Erythroblast (primary cell): ENCODE data around the gene CYP4A22.
"Not testable (repeated sequence)": the region's sequence is repeated elsewhere in the genome, so short reads cannot be mapped to it uniquely, and the experiment has no call there.

Experiments used
- DNase-seq, 2 experiments: peaks; one replicate each; lab custom pipeline; 2025; lab: John Stamatoyannopoulos, UW
- GATA1 ChIP-seq: IDR thresholded peaks from 2 replicates; pipeline ENCODE4 v1.6.1; 2011; ENCODE audit warnings: low read depth, mild to moderate bottlenecking, control low read depth, low read length, moderate library complexity
- POLR2A ChIP-seq: IDR thresholded peaks from 2 replicates; pipeline ENCODE4 v1.6.1; 2011; ENCODE audit warnings: mild to moderate bottlenecking, low read length

CYP4A22 gene

GRCh38 chr1:47137925-47138615 lies 829 bp downstream of the CYP4A22 start:
- TF ChIP-seq GATA1: no peak
- TF ChIP-seq POLR2A: no peak
- DNase-seq: no peak

- DNase-seq: not testable (repeated sequence)
Observed at GRCh38 chr1:47140358-47140757, 3.1 kb downstream of the CYP4A22 start.

GRCh38 chr1:47143654-47144053 lies 6.4 kb downstream of the CYP4A22 start:
- DNase-seq: not testable (repeated sequence)

GRCh38 chr1:47146495-47146894 lies 9.3 kb downstream of the CYP4A22 start:
- not testable (repeated sequence) for DNase-seq

- no peak for DNase-seq
- no peak for TF ChIP-seq POLR2A
- no peak for TF ChIP-seq GATA1
Observed at GRCh38 chr1:47147047-47147785, 10.0 kb downstream of the CYP4A22 start.

GRCh38 chr1:47149162-47149561 lies 11.9 kb downstream of the CYP4A22 start:
- DNase-seq: not testable (repeated sequence)

GRCh38 chr1:47156457-47156856 lies 19.2 kb downstream of the CYP4A22 start:
- DNase-seq: not testable (repeated sequence)

GRCh38 chr1:47157957-47158356 lies 20.7 kb downstream of the CYP4A22 start:
- DNase-seq: not testable (repeated sequence)

- no peak for DNase-seq
- TF ChIP-seq POLR2A (no peak), GATA1 (no peak)
Observed at GRCh38 chr1:47160716-47161115, 23.5 kb downstream of the CYP4A22 start.

- TF ChIP-seq POLR2A: no peak
- TF ChIP-seq GATA1: no peak
- DNase-seq: no peak
Observed at GRCh38 chr1:47161298-47162040, 24.2 kb downstream of the CYP4A22 start.

- no peak for TF ChIP-seq GATA1
- no peak for TF ChIP-seq POLR2A
Observed at GRCh38 chr1:47164552-47164951, 27.3 kb downstream of the CYP4A22 start.

GRCh38 chr1:47172782-47173181 lies 35.5 kb downstream of the CYP4A22 start:
- DNase-seq: no peak
- TF ChIP-seq GATA1 (no peak), POLR2A (no peak)

More at GRCh38 chr1:47164552-47164951, 27.3 kb downstream of the CYP4A22 start:
- no peak for DNase-seq

GRCh38 chr1:47174656-47175020 lies 37.4 kb downstream of the CYP4A22 start:
- DNase-seq: no peak
- TF ChIP-seq GATA1 (no peak), POLR2A (no peak)

- TF ChIP-seq GATA1: no peak
- TF ChIP-seq POLR2A: no peak
- peak; percentile 68 to 80 for DNase-seq
Observed at GRCh38 chr1:47175227-47175934, 38.1 kb downstream of the CYP4A22 start.
